ENCODE data around the gene ASL.

DNA sequence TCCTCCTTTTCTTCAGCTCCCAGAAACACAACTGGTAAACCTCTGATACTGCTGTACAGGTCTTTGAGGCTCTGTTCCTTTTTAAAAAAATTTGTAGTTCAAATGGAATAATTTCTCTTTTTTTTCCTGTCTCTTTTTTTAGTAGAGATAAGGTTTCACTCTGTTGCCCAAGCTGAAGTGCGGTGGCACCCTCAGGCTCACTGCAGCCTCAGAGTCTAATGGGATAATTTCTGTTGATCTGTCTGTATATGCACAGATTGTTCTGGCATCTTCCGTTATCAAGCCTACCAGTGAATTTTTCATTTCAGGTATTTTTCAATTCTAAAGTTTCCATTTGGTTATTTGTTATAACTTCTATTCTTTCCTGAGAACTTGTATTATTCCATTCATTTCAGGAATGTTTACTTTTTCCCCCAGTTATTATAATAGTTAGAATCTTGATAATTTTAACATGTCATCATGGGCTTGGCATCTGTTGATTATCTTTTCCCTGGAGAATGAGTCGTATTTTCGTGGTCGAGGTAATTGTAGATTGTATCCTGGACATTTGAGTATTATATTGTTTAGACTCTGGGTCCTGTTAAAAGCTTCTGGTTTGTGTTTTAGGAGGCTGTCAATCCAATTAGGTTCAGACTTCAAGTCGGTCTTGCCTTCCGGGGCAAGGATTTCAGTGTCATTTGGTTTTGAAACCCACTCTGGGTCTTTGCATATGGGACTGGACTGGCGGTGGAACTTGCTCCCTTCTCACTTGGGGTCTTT, 63.6 kb downstream of the ASL start:
- TF ChIP-seq CHD1 (IDR thresholded peaks at IDR 0.05; ENCODE audit: low read depth, low read length) (no peak), HDAC6 (IDR thresholded peaks at IDR 0.05; ENCODE audit: unreplicated experiment) (no peak), ZNF384 (IDR thresholded peaks at IDR 0.05; ENCODE audit: borderline replicate concordance, low read depth, low read length) (no peak), EZH2 (IDR thresholded peaks at IDR 0.05; ENCODE audit: borderline replicate concordance, control insufficient read depth, low read depth, low read length) (no peak), ZNF24 (IDR thresholded peaks at IDR 0.05) (no peak), POLR2A (IDR thresholded peaks at IDR 0.05; ENCODE audit: low read depth, low read length) (no peak), BHLHE40 (IDR thresholded peaks at IDR 0.05; ENCODE audit: borderline replicate concordance in 1 of 2, low read depth in 2 of 2, low read length in 1 of 2) (no peak), NR2C2 (IDR thresholded peaks at IDR 0.05; ENCODE audit: borderline replicate concordance, control insufficient read depth, insufficient read length, low read depth) (no peak)
- TF ChIP-seq, protein P1, sequence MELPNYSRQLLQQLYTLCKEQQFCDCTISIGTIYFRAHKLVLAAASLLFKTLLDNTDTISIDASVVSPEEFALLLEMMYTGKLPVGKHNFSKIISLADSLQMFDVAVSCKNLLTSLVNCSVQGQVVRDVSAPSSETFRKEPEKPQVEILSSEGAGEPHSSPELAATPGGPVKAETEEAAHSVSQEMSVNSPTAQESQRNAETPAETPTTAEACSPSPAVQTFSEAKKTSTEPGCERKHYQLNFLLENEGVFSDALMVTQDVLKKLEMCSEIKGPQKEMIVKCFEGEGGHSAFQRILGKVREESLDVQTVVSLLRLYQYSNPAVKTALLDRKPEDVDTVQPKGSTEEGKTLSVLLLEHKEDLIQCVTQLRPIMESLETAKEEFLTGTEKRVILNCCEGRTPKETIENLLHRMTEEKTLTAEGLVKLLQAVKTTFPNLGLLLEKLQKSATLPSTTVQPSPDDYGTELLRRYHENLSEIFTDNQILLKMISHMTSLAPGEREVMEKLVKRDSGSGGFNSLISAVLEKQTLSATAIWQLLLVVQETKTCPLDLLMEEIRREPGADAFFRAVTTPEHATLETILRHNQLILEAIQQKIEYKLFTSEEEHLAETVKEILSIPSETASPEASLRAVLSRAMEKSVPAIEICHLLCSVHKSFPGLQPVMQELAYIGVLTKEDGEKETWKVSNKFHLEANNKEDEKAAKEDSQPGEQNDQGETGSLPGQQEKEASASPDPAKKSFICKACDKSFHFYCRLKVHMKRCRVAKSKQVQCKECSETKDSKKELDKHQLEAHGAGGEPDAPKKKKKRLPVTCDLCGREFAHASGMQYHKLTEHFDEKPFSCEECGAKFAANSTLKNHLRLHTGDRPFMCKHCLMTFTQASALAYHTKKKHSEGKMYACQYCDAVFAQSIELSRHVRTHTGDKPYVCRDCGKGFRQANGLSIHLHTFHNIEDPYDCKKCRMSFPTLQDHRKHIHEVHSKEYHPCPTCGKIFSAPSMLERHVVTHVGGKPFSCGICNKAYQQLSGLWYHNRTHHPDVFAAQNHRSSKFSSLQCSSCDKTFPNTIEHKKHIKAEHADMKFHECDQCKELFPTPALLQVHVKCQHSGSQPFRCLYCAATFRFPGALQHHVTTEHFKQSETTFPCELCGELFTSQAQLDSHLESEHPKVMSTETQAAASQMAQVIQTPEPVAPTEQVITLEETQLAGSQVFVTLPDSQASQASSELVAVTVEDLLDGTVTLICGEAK (IDR thresholded peaks at IDR 0.05; ENCODE audit: borderline replicate concordance): no peak

Measured in GM12878 (cell line).